CD4-positive, alpha-beta T cell treated with Interleukin-6 at 100 ng/mL for 8 hours (primary cell): Measurements from ENCODE around the gene GPC5.
"Not testable (repeated sequence)": the region's sequence is repeated elsewhere in the genome, so short reads cannot be mapped to it uniquely, and the experiment has no call there.

Experiments used
- DNase-seq: peaks from one replicate; pipeline ENCODE4 v3.0.0-alpha.2; 2020; ENCODE audit warnings: mixed read lengths, low spot score

GPC5 gene

GRCh38 chr13:91398413-91399188 is at the start of gene GPC5:
Gene GPC5, plus strand, starts transcription at chr13:91398621.
- peak; percentile 79 for DNase-seq

DNA sequence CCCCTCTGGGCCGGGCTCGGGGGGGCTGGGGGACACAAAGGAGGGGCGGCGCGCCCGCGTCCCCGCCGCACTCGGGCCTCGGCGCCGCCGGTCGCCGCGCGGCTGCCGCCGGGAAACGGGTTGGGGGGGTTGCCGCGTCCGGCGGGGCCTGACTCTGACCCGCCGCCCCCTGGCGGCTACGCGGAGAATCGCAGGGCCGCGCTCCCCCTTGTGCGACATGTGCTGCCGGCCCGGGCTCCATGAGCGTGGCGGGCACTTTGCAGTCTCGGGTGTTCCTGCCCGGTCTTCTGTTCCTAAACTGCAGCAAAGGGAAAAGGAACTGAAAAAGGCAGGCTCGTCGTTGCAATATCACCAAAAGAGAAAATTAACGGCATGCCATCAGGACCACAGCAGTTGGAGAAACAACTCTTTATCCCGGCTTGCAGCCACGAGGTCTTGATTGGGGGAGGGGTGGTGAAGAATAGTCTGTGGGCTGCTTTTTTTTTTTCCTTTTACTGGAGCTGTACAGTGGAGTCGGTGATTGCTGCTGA is 49.5 kb upstream of the GPC5 start:
- DNase-seq: peak; percentile 85

DNA sequence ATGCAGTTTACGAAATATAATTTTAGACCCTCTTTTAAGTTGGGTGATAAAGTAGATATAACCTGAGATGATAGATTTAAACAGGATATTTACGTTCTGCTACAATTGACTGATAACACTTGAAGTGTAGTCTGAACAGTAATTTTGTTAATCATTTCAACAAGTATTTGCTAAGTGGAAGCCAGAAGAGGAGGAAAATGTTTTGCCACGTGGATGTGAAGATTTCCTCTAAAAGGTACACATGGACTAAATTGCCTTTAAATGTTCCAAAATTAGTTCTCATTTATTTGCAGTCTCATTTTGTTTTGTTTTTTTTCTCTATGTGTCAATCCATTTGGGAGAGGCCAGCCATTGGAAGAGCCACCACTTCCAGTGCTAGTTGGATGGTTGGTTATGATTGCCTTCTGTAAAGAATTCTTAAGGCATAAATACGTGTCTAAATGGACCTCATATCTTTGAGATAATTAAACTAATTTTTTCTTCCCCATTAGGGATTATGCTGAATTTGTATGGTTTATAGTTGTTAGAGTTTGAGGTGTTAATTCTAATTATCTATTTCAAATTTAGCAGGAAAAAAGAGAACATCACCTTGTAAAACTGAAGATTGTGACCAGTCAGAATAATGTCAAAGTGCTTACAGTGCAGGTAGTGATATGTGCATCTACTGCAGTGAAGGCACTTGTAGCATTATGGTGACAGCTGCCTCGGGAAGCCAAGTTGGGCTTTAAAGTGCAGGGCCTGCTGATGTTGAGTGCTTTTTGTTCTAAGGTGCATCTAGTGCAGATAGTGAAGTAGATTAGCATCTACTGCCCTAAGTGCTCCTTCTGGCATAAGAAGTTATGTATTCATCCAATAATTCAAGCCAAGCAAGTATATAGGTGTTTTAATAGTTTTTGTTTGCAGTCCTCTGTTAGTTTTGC is 48.2 kb upstream of the GPC5 start:
- no peak for DNase-seq

GRCh38 chr13:91351123-91351522 is 47.3 kb upstream of the GPC5 start:
- no peak for DNase-seq

DNA sequence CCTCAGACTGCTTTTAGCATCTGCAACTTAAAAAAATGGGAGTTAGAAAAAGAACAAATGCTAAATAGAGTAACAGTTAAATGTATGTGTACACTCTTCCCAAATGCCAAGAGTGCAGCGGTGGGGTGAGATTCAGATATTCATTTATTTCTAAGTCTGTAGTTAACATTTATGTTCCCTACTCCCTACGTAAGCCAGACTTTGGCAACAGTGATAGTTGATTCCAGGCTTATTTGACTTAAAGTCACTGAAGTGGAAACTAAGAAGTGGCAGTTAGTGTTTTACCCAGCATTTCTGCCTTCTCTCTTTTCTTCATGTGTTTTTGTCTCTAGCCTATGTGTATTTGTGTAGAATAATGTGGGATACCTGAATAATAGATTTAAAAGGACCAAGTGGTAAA is 46.4 kb upstream of the GPC5 start:
- DNase-seq: no peak

GRCh38 chr13:91352891-91353290 is 45.5 kb upstream of the GPC5 start:
- DNase-seq: not testable (repeated sequence)

DNA sequence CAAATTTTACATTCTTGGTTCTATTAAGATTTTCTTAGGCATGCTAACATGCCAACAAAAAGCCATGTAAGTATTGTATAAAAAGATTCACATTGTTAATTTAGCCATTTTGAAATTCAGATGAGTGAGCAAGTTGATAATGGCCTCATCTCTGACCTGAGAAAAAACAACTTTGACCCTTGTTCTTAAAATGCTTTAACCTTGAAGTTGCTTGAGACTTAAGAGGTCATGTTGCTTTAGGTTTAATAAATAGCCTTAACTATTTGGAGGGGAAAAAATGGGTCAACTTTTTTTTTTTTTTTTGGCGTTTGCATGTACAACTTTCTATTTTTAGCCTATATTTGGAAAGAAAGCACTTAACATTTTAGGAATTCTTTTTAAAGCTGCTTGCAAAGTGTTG is 44.9 kb upstream of the GPC5 start:
- no peak for DNase-seq

DNA sequence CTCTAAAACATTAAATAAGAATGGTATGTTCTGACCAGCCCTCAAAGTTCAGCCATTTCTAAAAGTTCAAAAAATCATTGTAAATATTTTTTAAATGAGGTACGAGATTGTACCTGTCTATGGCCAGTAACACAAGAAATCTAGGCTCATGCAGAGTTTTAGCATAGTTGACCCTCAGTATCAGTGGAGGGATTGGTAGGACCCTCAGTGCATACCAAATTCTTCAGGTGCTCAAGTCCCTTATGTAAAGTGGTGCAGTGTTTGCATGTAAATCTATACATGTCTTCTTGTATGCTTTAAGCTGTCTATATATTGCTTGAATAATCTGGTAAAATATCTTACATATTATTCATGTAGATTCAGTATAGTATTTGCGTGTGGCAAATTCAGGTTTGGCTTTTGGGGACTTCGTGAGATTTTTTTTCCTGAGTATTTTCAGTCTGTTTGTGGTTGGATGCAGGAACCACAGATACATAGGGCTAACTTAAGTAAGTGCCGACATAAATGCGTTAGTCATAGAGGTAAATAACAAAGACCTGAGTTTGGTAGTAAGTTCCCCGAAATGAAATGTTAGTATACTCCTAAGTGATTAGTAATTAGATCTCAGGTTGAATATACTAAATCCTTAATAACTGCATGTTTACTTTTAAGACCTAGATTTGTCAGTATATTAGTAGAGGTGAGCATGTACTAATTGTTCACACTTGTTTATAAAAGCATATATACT is 43.2 kb upstream of the GPC5 start:
- DNase-seq: no peak

- no peak for DNase-seq
These were observed 42.4 kb upstream of the GPC5 start for GRCh38 chr13:91355826-91356710.

GRCh38 chr13:91356919-91357612 is 41.4 kb upstream of the GPC5 start:
- DNase-seq: no peak

DNA sequence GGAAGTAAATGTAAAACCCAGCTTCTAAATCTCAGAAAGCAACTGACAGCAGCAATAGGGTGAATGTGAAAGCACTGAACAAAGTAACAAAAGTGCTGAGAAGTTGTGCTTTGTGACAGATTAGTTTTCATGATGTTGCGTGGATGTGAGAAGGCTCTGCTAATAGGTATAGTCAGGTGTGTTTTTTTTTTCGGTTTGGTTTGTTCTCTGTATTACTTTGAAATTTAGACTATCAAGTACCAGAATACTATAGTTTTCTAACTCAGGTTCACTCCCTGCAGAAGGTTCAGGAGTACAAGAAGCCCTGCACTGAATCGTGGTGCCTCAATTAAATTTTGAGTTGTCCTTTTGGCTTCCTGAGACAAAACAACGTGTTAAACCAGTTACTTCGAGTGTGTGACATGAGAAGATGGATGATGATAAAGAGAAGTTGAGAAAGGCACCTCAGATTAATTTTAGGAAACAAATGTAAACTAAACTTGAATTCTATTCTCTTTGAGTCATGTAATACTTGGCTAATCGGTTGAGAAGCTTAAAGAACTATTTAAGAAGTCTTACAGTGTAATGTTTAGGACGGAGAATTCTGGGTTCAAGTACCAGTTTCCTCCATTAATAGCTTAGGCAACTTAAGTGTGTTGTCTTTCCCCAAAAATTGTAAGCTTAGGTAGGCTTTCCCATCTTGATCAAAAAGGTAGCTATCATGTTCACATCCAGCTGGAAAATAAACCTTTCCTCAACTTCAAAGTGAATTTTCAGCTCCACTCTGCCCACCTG is 40.6 kb upstream of the GPC5 start:
- DNase-seq: no peak

DNA sequence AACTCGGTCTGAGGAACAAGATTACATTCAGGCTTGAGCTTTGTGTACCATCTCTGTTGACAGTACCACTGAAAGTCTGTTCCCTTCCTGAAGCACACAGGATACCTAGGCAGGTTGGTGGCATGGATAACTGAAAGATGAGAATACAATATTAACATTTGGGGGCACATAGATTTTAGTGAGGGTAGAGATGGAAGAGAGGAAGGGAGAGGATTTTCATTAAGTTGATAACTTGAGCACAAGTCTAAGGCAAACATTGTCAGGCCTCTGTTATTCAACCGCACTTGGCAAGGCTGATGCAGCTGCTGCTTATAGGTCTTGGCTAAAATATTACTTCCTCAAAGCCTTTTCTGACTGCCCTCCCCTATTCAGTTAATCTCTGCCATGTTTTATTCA is 40.0 kb upstream of the GPC5 start:
- no peak for DNase-seq

DNA sequence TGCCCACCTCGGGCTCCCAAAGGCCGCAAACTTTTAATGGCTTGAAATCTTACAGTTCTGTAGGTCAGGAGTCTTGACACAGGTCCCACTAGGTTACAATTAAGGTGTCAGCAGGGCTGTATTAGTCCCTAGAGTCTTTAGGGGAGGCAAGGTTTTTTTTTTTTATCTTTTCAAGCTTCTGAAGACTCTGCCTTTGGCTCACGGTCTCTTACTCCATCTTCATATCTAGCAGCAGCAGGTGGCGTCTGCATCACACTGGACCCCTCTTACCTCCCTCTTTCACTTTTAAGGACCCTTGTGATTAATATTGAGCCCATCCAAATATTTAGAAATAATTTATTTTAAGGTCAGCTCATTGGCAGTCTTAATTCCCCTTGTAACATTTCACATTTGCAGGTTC is 39.3 kb upstream of the GPC5 start:
- no peak for DNase-seq

DNA sequence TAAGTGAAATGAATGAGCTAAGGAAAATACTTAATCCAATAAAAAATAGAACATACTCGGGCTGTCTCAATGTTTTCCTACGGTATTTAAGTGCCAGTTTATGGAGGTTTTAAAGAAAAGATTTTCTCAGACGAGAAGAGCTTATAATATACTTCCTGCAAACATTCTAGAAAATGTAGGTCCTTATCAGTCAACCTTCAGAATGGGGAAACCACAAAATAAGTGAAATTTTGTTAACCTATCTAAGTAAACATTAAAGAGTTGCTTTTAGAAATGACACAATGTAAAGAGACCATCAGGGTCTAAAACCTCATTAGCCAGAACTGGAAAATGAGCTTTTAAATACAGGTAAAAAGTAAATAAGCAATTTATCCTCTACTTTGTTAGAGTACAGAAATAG is 38.8 kb upstream of the GPC5 start:
- DNase-seq: no peak

DNA sequence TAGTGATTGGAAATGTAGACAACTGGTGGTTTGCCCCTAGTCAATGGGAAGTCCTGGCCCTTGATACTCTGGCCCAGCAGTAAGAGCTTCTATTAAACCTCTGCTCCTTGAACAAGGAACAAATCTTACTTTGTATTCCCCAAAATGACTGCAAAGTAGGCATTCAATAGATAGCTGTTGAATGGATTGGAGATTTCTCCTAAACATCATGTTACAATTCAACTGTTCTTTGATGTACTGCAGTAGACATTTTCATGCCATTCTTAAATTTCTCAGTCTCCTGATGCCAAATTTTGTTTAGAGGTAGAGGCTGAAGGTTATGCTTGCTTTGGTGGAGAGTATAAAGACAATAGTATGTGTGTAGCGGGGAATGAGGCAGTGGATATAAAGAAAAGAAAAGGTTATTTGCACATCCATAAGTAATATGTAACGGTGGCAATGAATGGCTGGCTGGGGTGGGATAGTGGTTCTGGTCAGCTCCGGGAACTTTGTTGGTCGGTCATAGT is 38.1 kb upstream of the GPC5 start:
- no peak for DNase-seq

DNA sequence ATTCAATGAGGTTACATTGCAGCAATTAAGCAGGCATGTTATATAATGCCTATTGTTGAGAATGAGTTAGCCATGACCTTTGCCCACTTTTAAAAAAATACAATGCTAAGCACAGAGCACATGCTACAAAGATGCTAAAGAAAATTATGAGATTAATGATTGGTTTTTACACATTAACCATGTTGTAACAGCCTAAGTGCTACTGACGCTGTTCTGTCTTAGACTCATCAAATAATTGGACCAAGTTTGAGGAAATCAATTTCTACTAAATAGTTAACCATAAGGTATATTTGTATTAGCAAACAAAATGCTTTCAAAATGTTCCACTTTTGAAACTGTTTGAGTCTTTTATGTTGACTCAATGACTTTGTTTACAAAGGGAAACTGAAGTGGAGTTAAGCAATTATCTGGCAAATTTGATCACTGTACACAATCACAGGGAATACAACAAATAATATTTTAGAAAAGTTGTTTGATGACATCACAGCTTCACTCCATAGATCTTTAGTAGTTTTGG is 36.6 kb upstream of the GPC5 start:
- DNase-seq: no peak

- DNase-seq: no peak
These were observed 35.5 kb upstream of the GPC5 start for GRCh38 chr13:91362908-91363307.

GRCh38 chr13:91368101-91368500 is 30.3 kb upstream of the GPC5 start:
- DNase-seq: no peak

- DNase-seq: no peak
These were observed 29.6 kb upstream of the GPC5 start for GRCh38 chr13:91368676-91369440.
